K562 (cell line): ENCODE data around the gene VTI1B. TPM values are rescaled to one million over a fixed set of nuclear protein-coding genes. Genes with fewer than 3 reads are reported as not detected.
"Not testable (repeated sequence)": the region's sequence is repeated elsewhere in the genome, so short reads cannot be mapped to it uniquely, and the experiment has no call there.

Experiments used
- ATAC-seq: fragments of 200-7000 bp; cut with Tn5 transposase; 3 replicates; pipeline ENCODE4 v1.9.1; 2020; ENCODE audit warnings: moderate library complexity
- BruUV-seq: library from RNA; stranded (reverse); fragments of 400-500 nt; replicated peaks from 2 replicates; lab custom pipeline; 2021; lab: Mats Ljungman, UMichigan
- CTCF ChIA-PET: fragments of 300-600 bp; formaldehyde crosslinking; extraction: SDS; loops from one replicate; lab custom pipeline; 2021; ENCODE audit warnings: low intra/inter-chr PET ratio; lab: Yijun Ruan, JAX
- POLR2A ChIA-PET: fragments of 300-600, 350-650 bp; sonication (Branson Sonifier 250); formaldehyde crosslinking; extraction: SDS; loops from one replicate; lab custom pipeline; 2021; ENCODE audit warnings: antibody characterized with exemption, inconsistent platforms; lab: Yijun Ruan, JAX
- DNase-seq, 4 experiments: peaks; one replicate each; pipeline versions ENCODE4 v3.0.0 to v3.0.0-alpha.2; 2011 to 2018; ENCODE audit warnings: low spot score in 3 of 4, mixed read lengths in 3 of 4; ENCODE audit errors: extremely low read depth in 1 of 4
- FAIRE-seq: peaks from 2 replicates; lab custom pipeline; 2011; peaks lifted over from hg19 to GRCh38; lab: Jason Lieb, UNC
- H2AFZ ChIP-seq: 2 replicates; pipeline ENCODE4 v1.6.0; 2011; ENCODE audit warnings: low read depth, low read length, control low read depth, inconsistent platforms
- H3K27ac ChIP-seq: fragments of 200-600 bp; 3 replicates; pipeline ENCODE4 v1.8.0; 2011; ENCODE audit warnings: low read depth, mild to moderate bottlenecking, control low read depth, inconsistent platforms, low read length, moderate library complexity, mixed read lengths; ENCODE audit errors: extremely low read depth
- H3K27me3 ChIP-seq, 2 experiments: fragments of 300-600 bp in 1 of 2; 2 replicates in 1 of 2; 3 replicates in 1 of 2; pipeline versions ENCODE4 v1.6.0 to v1.8.0; 2011; ENCODE audit warnings: inconsistent platforms in 2 of 2, low read length in 2 of 2, mild to moderate bottlenecking in 1 of 2, mixed read lengths in 1 of 2, moderate library complexity in 1 of 2; ENCODE audit not compliant: control insufficient read depth in 2 of 2, insufficient read depth in 2 of 2
- H3K36me3 ChIP-seq: fragments of 300-600 bp; 3 replicates; pipeline ENCODE4 v1.8.0; 2011; ENCODE audit warnings: mild to moderate bottlenecking, low read length, inconsistent platforms; ENCODE audit not compliant: control insufficient read depth, insufficient read depth
- H3K4me1 ChIP-seq, 2 experiments: fragments of 200-600 bp in 1 of 2; replicated peaks in 1 of 2; 2 replicates in 1 of 2; 3 replicates in 1 of 2; pipeline versions ENCODE4 v1.5.1 to v1.8.0; 2011; ENCODE audit warnings: inconsistent platforms in 2 of 2, low read length in 2 of 2, mild to moderate bottlenecking in 1 of 2, mixed read lengths in 1 of 2, moderate library complexity in 1 of 2; ENCODE audit not compliant: control insufficient read depth in 2 of 2, insufficient read depth in 2 of 2
- H3K4me2 ChIP-seq: 2 replicates; pipeline ENCODE4 v1.6.1; 2011; ENCODE audit warnings: low read length, control low read depth, inconsistent platforms, mixed read lengths; ENCODE audit not compliant: insufficient read depth
- H3K4me3 ChIP-seq: fragments of 200-600 bp; sonication (generic), shearing (Covaris generic); 2 replicates; pipeline ENCODE4 v1.5.1; 2016; ENCODE audit warnings: control low read depth, inconsistent platforms
- H3K79me2 ChIP-seq: fragments of 200-600 bp; 3 replicates; pipeline ENCODE4 v1.8.0; 2011; ENCODE audit warnings: low read length, inconsistent platforms; ENCODE audit not compliant: control insufficient read depth, insufficient read depth
- H3K9ac ChIP-seq, 2 experiments: 2 replicates each; pipeline versions ENCODE4 v1.6.0 to v1.6.1; 2011; ENCODE audit warnings: low read depth in 2 of 2, low read length in 2 of 2, control low read depth in 1 of 2, inconsistent platforms in 1 of 2, mild to moderate bottlenecking in 1 of 2, mixed read lengths in 1 of 2; ENCODE audit not compliant: insufficient read depth in 1 of 2
- H3K9me1 ChIP-seq: one replicate; pipeline ENCODE4 v1.6.0; 2011; ENCODE audit warnings: inconsistent platforms, mild to moderate bottlenecking, low read length, moderate library complexity; ENCODE audit not compliant: control insufficient read depth, insufficient read depth
- H3K9me3 ChIP-seq: replicated peaks from 2 replicates; pipeline ENCODE4 v1.5.1; 2011; ENCODE audit warnings: low read depth, low read length, inconsistent platforms; ENCODE audit not compliant: control insufficient read depth, insufficient read depth
- H4K20me1 ChIP-seq: replicated peaks from 2 replicates; pipeline ENCODE4 v1.6.1; 2011; ENCODE audit warnings: low read length, inconsistent platforms, mixed read lengths; ENCODE audit not compliant: control insufficient read depth, insufficient read depth
- ASH1L ChIP-seq: fragments of 450-650 bp; IDR thresholded peaks from 2 replicates; pipeline ENCODE4 v1.6.1; 2018; ENCODE audit warnings: borderline replicate concordance, mild to moderate bottlenecking, low read depth; ENCODE audit not compliant: partially characterized antibody
- HDAC3 ChIP-seq: fragments of 450-650 bp; IDR thresholded peaks from 2 replicates; pipeline ENCODE4 v1.6.1; 2018; ENCODE audit warnings: borderline replicate concordance, mild to moderate bottlenecking, moderate library complexity; ENCODE audit not compliant: partially characterized antibody
- NFIC ChIP-seq: fragments of 450-650 bp; IDR thresholded peaks from 2 replicates; pipeline ENCODE4 v1.6.1; 2017; ENCODE audit warnings: mild to moderate bottlenecking, inconsistent platforms
- WGBS: fragments of 100-300 bp; shearing (Covaris generic); methylation state at CpG from one replicate; pipeline ENCODE4 v1.1.6; 2016; ENCODE audit warnings: low coverage, mixed read lengths; ENCODE audit not compliant: insufficient coverage; ENCODE audit errors: missing lambda C conversion rate; 5-methylcytosine and 5-hydroxymethylcytosine counted together
- in situ Hi-C: fragments of 300-500 bp; cut with MboI; formaldehyde crosslinking; loops from 4 replicates; pipeline ENCODE4 v1.15.0; 2018; ENCODE audit warnings: inconsistent platforms, mixed read lengths
- intact Hi-C: fragments of 100-400 bp; cut with micrococcal nuclease; formaldehyde crosslinking; loops from 2 replicates; pipeline ENCODE4 v1.14.2; 2022
- polyA plus RNA-seq, 8 experiments: library from polyadenylated mRNA; depleted of rRNA in 4 of 8; stranded (reverse) in 5 of 8; unstranded in 3 of 8; fragments of >200 nt; fragmentation: Nextera tagmentation in 2 of 8; fragmentation: Illumina TruSeq in 1 of 8; extraction: Ambion mirVana in 2 of 8; extraction: Trizol in 1 of 8; gene quantifications; 2 replicates each; pipeline versions ENCODE4 v1.2.1 to v1.2.3, GENCODE V29; 2011 to 2014; ENCODE audit warnings: inconsistent platforms in 1 of 8, missing spikeins in 1 of 8
- total RNA-seq, 7 experiments: library from RNA; depleted of rRNA in 6 of 7; stranded (reverse); fragments of >200 nt in 6 of 7; fragmentation: Illumina TruSeq in 2 of 7; extraction: Trizol in 2 of 7; gene quantifications; 2 replicates each; pipeline versions ENCODE4 v1.2.1 to v1.2.3, GENCODE V29; 2011 to 2021; ENCODE audit warnings: low replicate concordance in 1 of 7

VTI1B gene
- total and polyA plus RNA-seq, 9 of the 15 experiments (the other 6 are each of a cell fraction or from before 2014, with no cell fraction given), result 7.8 to 69.8 (median 50.1) TPM

- H3K27ac ChIP-seq, intact Hi-C loops, H3K36me3 ChIP-seq, H3K27me3 ChIP-seq, H2AFZ ChIP-seq, H3K9me1 ChIP-seq, H3K4me2 ChIP-seq, BruUV-seq, H3K9me3 ChIP-seq, DNase-seq, H3K79me2 ChIP-seq, POLR2A ChIA-PET, CTCF ChIA-PET, FAIRE-seq, H3K4me3 ChIP-seq, H3K9ac ChIP-seq, H4K20me1 ChIP-seq, ATAC-seq, H3K4me1 ChIP-seq: not testable (repeated sequence)
- in situ Hi-C loops, result loop anchor here (10.0 kb wide), 2 partner anchors 125 to 275 kb away; no protein-coding TSS in a partner anchor
These were observed 34.9 kb upstream of the VTI1B start for GRCh38 chr14:67709346-67709745.

DNA sequence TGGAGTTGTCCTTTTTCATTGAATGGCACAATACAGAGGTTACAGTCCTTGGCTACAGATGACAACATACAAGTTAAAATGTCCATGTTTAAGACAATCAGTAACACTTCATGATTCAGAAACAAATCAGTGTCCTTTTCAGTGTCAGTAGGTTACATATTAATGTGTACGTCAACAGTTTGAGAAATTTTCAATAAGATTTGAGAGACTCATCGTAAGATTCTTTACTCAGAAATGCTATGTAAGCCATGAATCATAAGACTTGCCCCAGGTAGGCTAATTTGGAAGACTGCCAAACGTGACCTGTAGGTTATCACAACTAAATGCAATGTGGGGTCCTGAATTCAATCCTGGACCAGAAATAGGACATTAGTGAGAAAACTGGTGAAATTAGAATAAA, 30.8 kb upstream of the VTI1B start:
- ChIA-PET CTCF (interaction anchor here (0.6 to 2.9 kb wide), 5 partner anchors 31 to 178 kb away, joined by 3 to 19 read pairs (median 6); partner anchors contain the start of genes ARG2 and VTI1B), POLR2A (interaction anchor here (1.1 to 1.2 kb wide), 2 partner anchors 8 to 116 kb away, joined by 3 to 6 read pairs; no protein-coding TSS in a partner anchor)
- no peaks in the 10 kb centered on the region for H3K36me3 ChIP-seq
- no peak overlapping the region for H3K9ac ChIP-seq
- H3K4me2 ChIP-seq, result no peak overlapping the region
- FAIRE-seq (no peak), ATAC-seq (no peak), DNase-seq (no peak)
- H4K20me1 ChIP-seq, result no peaks in the 10 kb centered on the region
- no peaks in the 10 kb centered on the region; a peak in 1 of 5 replicates for H3K4me1 ChIP-seq
- H3K27ac ChIP-seq, result no peak overlapping the region
- H3K4me3 ChIP-seq, result no peak overlapping the region
- intact Hi-C loops, result loop anchor here (2.0 kb wide), 1 partner anchor 30 kb away; the partner anchor contains the start of gene VTI1B
- no peaks in the 10 kb centered on the region for H3K27me3 ChIP-seq
- BruUV-seq, result no TSS peak
- no peak overlapping the region for H2AFZ ChIP-seq
- no peaks in the 10 kb centered on the region for H3K79me2 ChIP-seq
- in situ Hi-C loops, result loop anchor here (10.0 kb wide), 2 partner anchors 120 to 270 kb away; no protein-coding TSS in a partner anchor
- H3K9me3 ChIP-seq, result no peaks in the 10 kb centered on the region
- WGBS, result 10% methylated on average over 2 of the region's 3 CpGs
- H3K9me1 ChIP-seq, result no peaks in the 10 kb centered on the region
- TF ChIP-seq ASH1L (no peak), NFIC (peak; percentile 67), HDAC3 (no peak)
